IPS-15b (cell line): Measurements from ENCODE around the gene TC2N.
"Not testable (repeated sequence)": the region's sequence is repeated elsewhere in the genome, so short reads cannot be mapped to it uniquely, and the experiment has no call there.

Experiments used
- H3K27me3 ChIP-seq: one replicate; pipeline ENCODE4 v1.6.1; 2013; ENCODE audit warnings: low read length; ENCODE audit not compliant: control insufficient read depth, insufficient read depth
- H3K36me3 ChIP-seq: one replicate; pipeline ENCODE4 v1.6.1; 2013; ENCODE audit warnings: low read length; ENCODE audit not compliant: control insufficient read depth, insufficient read depth
- H3K4me1 ChIP-seq: one replicate; pipeline ENCODE4 v1.6.1; 2013; ENCODE audit warnings: mild to moderate bottlenecking, low read length; ENCODE audit not compliant: control insufficient read depth, insufficient read depth
- H3K4me3 ChIP-seq: one replicate; pipeline ENCODE4 v1.5.1; 2013; ENCODE audit warnings: low read depth, low read length
- H3K9ac ChIP-seq: one replicate; pipeline ENCODE4 v1.6.1; 2013; ENCODE audit warnings: low read depth, mild to moderate bottlenecking, low read length
- H3K9me3 ChIP-seq: one replicate; pipeline ENCODE4 v1.6.1; 2013; ENCODE audit warnings: mild to moderate bottlenecking, low read length; ENCODE audit not compliant: control insufficient read depth, insufficient read depth

TC2N gene

GRCh38 chr14:91862417-91862816 lies 4.9 kb downstream of the TC2N start:
- no peaks in the 10 kb centered on the region for H3K27me3 ChIP-seq
- no peak overlapping the region for H3K9ac ChIP-seq
- peaks cover 3% of the 10 kb centered on the region for H3K4me1 ChIP-seq

DNA sequence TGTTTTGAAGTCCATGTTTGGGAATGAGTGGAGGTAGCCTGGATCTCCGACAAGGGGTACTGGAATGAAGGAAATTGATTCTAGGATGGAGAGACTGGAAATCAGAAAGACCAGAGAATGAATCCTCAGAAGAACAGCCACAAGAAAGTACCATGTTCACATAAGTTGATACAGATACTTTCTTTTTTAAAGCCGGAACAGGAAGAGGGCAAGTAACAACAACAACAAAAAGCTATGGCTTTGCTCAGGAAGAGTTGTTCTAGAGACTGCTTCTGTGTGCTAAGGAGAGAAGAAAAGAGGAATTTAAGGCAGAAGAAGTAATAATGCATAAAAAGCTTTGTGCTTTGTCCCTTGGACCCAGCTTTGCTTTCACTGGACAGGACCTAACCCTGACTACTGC lies 6.2 kb downstream of the TC2N start:
- no peak overlapping the region for H3K4me3 ChIP-seq
- no peak overlapping the region for H3K9ac ChIP-seq
- no peaks in the 10 kb centered on the region for H3K36me3 ChIP-seq
- no peaks in the 10 kb centered on the region for H3K9me3 ChIP-seq
- peaks cover 3% of the 10 kb centered on the region for H3K4me1 ChIP-seq
- no peaks in the 10 kb centered on the region for H3K27me3 ChIP-seq

More at GRCh38 chr14:91862417-91862816, 4.9 kb downstream of the TC2N start:
- no peak overlapping the region for H3K4me3 ChIP-seq
- H3K9me3 ChIP-seq, result no peaks in the 10 kb centered on the region
- H3K36me3 ChIP-seq, result no peaks in the 10 kb centered on the region

- Histone ChIP-seq H3K27me3 (no peaks in the 10 kb centered on the region), H3K9ac (no peak overlapping the region), H3K36me3 (no peaks in the 10 kb centered on the region), H3K4me1 (peaks cover 3% of the 10 kb centered on the region), H3K4me3 (no peak overlapping the region), H3K9me3 (no peaks in the 10 kb centered on the region)
Measured at GRCh38 chr14:91860238-91860637, 7.1 kb downstream of the TC2N start.

DNA sequence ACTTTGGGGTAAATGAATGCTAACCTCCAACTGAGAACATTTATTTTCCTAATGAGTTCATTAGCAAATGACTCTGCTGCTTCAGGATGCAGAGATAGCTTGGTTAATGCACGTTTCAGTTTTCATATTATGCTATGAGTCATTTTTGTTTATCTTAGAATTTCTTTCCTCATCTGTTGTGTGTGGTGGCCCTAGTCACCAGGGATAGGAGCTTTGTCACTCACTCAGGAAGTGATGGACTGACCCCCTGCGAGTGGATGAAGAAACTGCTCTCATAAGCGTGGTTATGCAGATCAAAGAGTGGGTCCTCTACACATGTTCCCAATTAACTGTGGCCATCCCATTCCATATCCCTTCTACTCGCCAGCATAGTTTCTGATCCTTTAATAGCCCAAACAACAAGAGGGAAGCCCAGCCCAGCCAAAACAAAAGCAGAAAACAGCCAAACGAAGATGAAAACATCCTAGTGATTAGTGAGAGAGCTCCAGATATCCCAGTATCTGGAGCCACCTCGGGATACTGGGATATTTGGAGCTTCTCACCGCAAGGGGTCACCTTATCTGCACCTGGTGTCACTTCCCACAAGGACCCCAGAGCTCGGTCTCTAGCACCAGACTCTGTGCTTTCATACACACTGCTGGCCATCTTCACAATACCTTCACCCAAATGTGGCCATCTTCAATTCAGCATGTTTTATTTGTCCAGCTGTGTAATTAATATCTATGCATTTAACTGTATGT lies 8.6 kb downstream of the TC2N start:
- no peaks in the 10 kb centered on the region for H3K27me3 ChIP-seq
- no peaks in the 10 kb centered on the region for H3K36me3 ChIP-seq
- H3K9me3 ChIP-seq, result no peaks in the 10 kb centered on the region
- H3K9ac ChIP-seq, result no peak overlapping the region
- H3K4me3 ChIP-seq, result no peak overlapping the region
- peaks cover 12% of the 10 kb centered on the region for H3K4me1 ChIP-seq

DNA sequence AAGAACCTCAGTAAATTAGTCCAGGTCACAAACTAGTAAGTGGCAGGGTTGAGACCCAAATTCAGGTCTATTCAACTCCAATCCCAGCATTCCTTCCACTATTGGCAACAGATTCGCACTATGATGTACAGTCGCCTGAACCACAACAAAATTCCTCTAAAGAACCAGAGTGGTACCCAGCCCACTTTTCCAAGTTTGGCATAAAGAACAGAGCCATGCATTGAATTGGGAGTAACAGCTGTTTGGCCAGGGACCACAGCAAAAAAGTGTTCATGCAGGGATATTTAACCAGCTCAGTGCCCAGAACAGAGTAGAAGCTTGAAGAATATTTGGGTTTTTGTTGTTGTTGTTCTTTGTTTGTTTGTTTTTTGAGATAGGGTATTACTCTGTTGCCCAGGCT lies 9.7 kb downstream of the TC2N start:
- H3K27me3 ChIP-seq, result no peaks in the 10 kb centered on the region
- no peak overlapping the region for H3K9ac ChIP-seq
- H3K9me3 ChIP-seq, result no peaks in the 10 kb centered on the region
- H3K4me3 ChIP-seq, result no peak overlapping the region
- H3K36me3 ChIP-seq, result no peaks in the 10 kb centered on the region
- H3K4me1 ChIP-seq, result peaks cover 12% of the 10 kb centered on the region

DNA sequence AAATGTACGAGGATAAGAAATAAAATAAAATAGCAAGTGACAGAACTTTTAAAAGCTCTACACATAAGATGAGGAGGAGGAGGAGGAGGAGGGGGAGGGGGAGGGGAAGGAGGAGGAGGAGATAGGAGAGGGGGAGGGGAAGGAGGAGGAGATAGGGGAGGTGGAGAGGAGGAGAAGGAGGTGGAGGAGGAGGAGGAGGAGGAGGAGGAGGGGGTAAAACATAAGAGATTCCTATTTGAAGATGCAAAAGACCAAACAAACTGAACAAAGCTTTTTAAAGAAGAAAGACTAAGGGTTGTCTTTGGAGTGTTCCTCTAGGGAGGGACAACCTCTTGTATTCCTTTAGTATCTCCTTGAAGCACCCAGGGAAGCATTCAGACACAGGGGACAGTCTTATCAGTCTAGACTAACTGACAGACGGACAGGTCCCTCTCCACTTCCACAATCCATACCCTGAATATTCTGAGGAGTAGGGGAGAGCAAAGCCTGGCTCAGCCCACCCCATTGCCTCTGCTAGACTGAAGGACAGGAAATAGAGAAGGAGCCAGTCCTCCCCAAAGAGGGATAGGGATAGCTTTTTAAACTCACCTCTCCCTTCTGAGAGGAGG lies 12.9 kb downstream of the TC2N start:
- Histone ChIP-seq H3K4me1 (peaks cover 12% of the 10 kb centered on the region), H3K4me3 (no peak overlapping the region), H3K36me3 (no peaks in the 10 kb centered on the region), H3K9ac (no peak overlapping the region), H3K9me3 (no peaks in the 10 kb centered on the region), H3K27me3 (no peaks in the 10 kb centered on the region)

GRCh38 chr14:91851563-91851962 lies 15.8 kb downstream of the TC2N start:
- Histone ChIP-seq H3K27me3 (no peaks in the 10 kb centered on the region), H3K4me3 (no peak overlapping the region)

DNA sequence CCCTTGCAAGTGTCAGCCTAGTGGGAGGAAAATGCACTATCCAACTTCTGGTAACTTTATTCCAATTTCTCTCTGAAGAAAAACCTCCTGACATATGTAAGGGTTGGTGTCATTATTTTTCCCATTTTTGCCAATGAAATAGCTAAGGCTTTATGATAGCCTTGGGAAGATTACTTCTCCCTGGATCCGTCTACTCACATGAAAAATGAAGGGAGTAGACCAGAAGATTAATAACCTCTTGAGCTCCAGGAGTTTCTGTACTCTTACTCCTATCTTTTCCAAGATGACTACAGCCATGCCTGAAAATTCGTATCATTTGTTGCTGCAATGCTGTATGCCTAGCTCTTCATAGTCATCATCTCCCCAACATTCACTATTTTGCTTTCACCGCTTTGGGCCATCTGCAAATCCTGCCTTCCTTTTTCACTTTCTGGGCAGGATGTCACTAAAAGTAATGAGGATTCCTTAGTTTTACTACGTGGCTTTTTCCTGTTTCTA lies 18.8 kb downstream of the TC2N start:
- H3K4me1 ChIP-seq, result no peaks in the 10 kb centered on the region
- H3K9ac ChIP-seq, result no peak overlapping the region

More at GRCh38 chr14:91851563-91851962, 15.8 kb downstream of the TC2N start:
- no peaks in the 10 kb centered on the region for H3K9me3 ChIP-seq
- H3K36me3 ChIP-seq, result no peaks in the 10 kb centered on the region
- H3K9ac ChIP-seq, result no peak overlapping the region
- peaks cover 9% of the 10 kb centered on the region for H3K4me1 ChIP-seq

GRCh38 chr14:91847693-91848092 lies 19.6 kb downstream of the TC2N start:
- Histone ChIP-seq H3K4me3 (no peak overlapping the region), H3K36me3 (no peaks in the 10 kb centered on the region), H3K27me3 (no peaks in the 10 kb centered on the region), H3K4me1 (no peaks in the 10 kb centered on the region), H3K9me3 (no peaks in the 10 kb centered on the region), H3K9ac (no peak overlapping the region)

More for the DNA sequence above, 18.8 kb downstream of the TC2N start:
- Histone ChIP-seq H3K27me3 (no peaks in the 10 kb centered on the region), H3K4me3 (no peak overlapping the region), H3K9me3 (no peaks in the 10 kb centered on the region), H3K36me3 (no peaks in the 10 kb centered on the region)

- Histone ChIP-seq H3K36me3 (no peaks in the 10 kb centered on the region), H3K27me3 (no peaks in the 10 kb centered on the region), H3K9ac (no peak overlapping the region), H3K9me3 (no peaks in the 10 kb centered on the region), H3K4me3 (no peak overlapping the region), H3K4me1 (no peaks in the 10 kb centered on the region)
Measured at GRCh38 chr14:91845652-91846051, 21.7 kb downstream of the TC2N start.

DNA sequence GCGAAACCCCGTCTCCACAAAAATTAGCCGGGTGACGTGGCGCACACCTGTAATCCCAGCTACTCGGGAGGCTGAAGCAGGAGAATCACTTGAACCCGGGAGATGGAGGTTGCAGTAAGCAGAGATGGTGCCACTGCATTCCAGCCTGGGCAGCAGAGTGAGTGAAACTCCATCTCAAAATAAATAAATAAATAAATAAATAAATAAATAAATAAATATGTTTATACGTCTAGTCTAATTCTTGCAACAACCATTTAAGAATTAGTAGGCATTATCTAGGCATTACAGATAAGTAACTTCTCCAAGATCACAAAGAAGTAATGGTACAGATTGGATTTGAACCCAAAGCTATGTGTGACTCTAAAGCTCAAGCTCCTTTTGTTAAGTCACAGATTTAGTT lies 22.3 kb downstream of the TC2N start:
- not testable (repeated sequence) for H3K9me3 ChIP-seq, H3K27me3 ChIP-seq, H3K9ac ChIP-seq, H3K4me3 ChIP-seq, H3K4me1 ChIP-seq, H3K36me3 ChIP-seq

DNA sequence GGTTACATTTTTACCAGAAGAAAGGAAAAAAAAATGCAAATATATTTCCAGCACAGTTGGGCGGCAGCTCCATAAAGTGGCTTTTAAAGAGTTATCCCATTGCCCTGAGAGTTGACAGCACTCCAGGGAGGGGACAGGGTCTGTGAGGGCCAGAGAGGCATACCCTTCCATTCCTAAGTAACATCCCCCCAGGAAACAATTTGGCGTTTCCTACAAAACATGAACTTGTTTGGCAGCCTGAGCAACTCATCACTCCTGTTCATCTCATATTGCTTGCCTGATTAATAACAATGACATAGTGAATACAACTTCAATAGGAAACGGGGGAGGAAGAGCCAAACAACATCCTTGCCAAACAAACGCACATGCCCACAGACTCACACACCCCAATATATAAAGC lies 23.3 kb downstream of the TC2N start:
- Histone ChIP-seq H3K9ac (no peak overlapping the region), H3K9me3 (no peaks in the 10 kb centered on the region), H3K4me1 (no peaks in the 10 kb centered on the region), H3K27me3 (no peaks in the 10 kb centered on the region), H3K4me3 (no peak overlapping the region), H3K36me3 (no peaks in the 10 kb centered on the region)
